ENCODE measurements around the gene CDC42SE1.

Gene CDC42SE1

DNA sequence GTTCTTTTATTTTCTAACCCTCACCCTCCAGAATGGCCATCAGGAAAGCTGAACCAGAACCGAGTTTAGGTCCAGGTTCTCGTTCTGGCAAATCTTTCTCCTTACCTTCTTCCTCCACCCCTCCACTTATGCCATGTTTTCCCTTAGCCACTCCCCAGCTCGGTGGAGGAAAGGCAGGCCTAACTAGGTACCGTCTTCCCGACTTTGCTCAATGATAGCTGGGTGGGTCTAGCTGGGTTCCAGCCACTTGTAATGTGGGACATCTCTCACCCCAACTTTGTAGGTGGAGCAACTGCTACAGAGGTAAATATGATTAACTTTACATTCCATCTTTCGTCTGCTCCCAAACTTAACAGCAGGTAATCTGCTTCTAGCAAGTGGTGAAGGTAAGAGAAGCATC is 22.4 kb downstream of the CDC42SE1 start:
- Mint-ChIP-seq H3K9me3 (ENCODE audit: low read depth) (no peaks in the 10 kb centered on the region), H3K27ac (no peak overlapping the region), H3K27me3 (no peaks in the 10 kb centered on the region), H3K4me1 (ENCODE audit: low read depth) (peaks cover 12% of the 10 kb centered on the region), H3K4me3 (no peak overlapping the region), H3K36me3 (peaks cover 2% of the 10 kb centered on the region)

DNA sequence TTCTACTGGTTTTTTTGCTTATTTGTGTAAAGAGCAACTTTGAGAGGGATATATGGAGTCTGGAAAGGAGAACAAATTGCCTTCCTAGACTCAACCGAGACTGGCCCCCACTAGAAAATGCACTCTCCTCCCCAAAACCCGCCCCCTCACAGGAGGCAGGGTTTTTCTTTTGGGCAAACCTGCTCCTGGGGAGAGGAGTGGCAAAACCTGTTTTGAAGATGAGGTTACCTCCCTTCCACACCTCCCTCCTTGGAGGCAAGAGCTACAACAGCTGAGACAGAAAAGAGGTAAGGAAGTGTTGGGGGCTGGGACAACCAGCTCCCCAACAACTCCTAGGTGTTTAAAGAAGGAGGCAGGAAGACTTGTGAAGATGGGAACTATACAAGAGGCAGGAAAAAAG is 23.1 kb downstream of the CDC42SE1 start, which contains the start of gene BNIPL:
Gene BNIPL, plus strand, starts transcription at position 231 of the 400 bp plus-strand sequence. Its CDS starts 140 bp downstream, at position 371.
- Mint-ChIP-seq H3K27me3 (no peaks in the 10 kb centered on the region), H3K27ac (no peak within 1 kb of the TSS), H3K36me3 (peaks cover 2% of the 10 kb centered on the region), H3K9me3 (ENCODE audit: low read depth) (no peaks in the 10 kb centered on the region), H3K4me1 (ENCODE audit: low read depth) (peaks cover 12% of the 10 kb centered on the region), H3K4me3 (no peak within 1 kb of the TSS)

DNA sequence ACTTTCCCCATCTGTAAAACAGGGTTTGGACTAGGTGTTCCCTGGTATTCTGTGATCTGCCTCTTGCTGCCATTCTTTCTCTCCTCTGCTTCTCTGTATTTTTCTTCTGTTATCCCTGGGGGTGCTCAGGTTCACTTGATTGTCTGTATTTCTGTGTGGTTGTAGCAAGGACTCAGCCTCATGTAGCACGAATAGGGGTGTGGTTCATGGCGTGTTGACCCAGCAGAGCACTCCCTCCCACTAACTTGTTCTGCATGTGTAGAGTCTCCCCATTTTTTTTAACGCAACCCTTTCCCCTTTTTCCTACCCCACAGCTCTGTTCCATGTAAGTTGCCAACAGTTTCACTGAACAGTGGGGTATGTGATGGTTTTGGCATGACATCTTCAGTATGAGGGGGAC is 24.3 kb downstream of the CDC42SE1 start:
- peaks cover 12% of the 10 kb centered on the region for H3K4me1 Mint-ChIP-seq (ENCODE audit: low read depth)
- no peaks in the 10 kb centered on the region for H3K9me3 Mint-ChIP-seq (ENCODE audit: low read depth)
- H3K36me3 Mint-ChIP-seq = no peaks in the 10 kb centered on the region
- H3K27me3 Mint-ChIP-seq = no peaks in the 10 kb centered on the region
- H3K27ac Mint-ChIP-seq = no peak overlapping the region
- H3K4me3 Mint-ChIP-seq = no peak overlapping the region

DNA sequence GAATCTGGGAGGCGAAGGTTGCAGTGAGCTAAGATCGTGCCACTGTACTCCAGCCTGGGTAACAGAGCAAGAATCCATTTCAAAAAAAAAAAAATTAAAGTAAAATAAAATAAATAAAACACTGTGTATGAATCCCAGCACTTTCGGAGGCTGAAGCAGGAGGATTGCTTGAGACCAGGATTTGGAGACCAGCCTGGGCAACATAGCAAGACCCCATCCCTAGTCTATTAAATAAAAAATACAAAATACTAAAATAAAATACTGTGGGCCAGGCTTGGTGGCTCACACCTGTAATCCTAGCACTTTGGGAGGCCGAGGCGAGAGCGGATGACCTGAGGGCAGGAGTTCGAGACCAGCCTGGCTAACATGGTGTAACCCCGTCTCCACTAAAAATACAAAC is 27.3 kb downstream of the CDC42SE1 start:
- peaks cover 4% of the 10 kb centered on the region for H3K36me3 Mint-ChIP-seq
- H3K27me3 Mint-ChIP-seq = no peaks in the 10 kb centered on the region
- H3K4me3 Mint-ChIP-seq = no peak overlapping the region
- no peak overlapping the region for H3K27ac Mint-ChIP-seq
- no peaks in the 10 kb centered on the region for H3K9me3 Mint-ChIP-seq (ENCODE audit: low read depth)
- peaks cover 12% of the 10 kb centered on the region for H3K4me1 Mint-ChIP-seq (ENCODE audit: low read depth)

DNA sequence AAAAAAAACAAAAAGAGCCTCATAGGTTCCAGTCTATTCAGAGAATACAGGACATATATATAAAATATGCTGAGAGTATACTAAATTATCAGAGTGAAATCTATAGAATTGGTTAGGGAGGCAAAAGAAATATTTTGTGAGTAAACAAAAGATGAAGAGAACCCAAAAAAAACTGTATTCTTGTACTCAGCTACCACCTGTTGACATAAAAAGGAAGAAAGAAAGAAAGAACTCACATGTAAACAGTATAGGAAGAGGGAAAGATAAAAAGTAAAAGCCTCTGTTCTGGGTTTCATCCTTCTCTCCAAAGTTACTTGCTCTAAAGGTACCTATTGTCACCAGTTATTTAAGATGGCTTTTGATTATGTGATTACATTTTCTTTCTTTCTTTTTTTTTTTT is 33.0 kb downstream of the CDC42SE1 start:
- H3K4me3 Mint-ChIP-seq = no peak overlapping the region
- H3K9me3 Mint-ChIP-seq (ENCODE audit: low read depth) = no peaks in the 10 kb centered on the region
- H3K27me3 Mint-ChIP-seq = no peaks in the 10 kb centered on the region
- peaks cover 6% of the 10 kb centered on the region for H3K36me3 Mint-ChIP-seq
- no peak overlapping the region for H3K27ac Mint-ChIP-seq
- H3K4me1 Mint-ChIP-seq (ENCODE audit: low read depth) = peaks cover 8% of the 10 kb centered on the region

DNA sequence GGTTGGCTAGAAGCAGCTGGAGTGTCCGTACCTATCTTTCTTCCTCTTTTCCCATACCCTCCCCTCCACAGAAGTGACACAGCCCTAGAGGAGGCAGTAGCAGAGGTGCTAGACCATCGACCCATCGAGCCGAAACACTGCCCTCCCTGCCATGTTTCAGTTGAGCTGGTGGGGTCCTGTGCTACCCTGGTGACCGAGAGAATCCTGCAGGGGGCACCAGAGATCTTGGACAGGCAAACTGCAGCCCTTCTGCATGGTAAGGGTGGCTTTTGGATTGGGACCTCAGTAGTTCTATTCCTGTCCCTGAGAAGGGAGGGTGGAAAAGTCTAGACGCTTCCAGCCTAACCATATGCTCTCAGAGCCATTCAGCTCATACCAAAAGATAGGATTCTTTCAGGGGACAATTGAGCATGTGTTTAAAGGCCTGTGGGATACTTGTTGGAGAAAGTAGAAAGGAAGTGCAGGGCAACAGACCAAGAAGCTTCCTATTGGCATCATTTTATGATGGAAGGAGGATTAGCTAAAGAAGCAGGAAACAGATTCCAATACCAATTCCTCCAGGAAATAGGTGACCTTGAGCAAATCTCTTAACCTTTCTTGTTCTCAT is 34.8 kb downstream of the CDC42SE1 start:
- Mint-ChIP-seq H3K4me3 (peak overlapping the region; percentile 35), H3K27ac (peak overlapping the region; percentile 41), H3K27me3 (no peaks in the 10 kb centered on the region), H3K36me3 (peaks cover 6% of the 10 kb centered on the region), H3K9me3 (ENCODE audit: low read depth) (no peaks in the 10 kb centered on the region), H3K4me1 (ENCODE audit: low read depth) (peaks cover 8% of the 10 kb centered on the region)

DNA sequence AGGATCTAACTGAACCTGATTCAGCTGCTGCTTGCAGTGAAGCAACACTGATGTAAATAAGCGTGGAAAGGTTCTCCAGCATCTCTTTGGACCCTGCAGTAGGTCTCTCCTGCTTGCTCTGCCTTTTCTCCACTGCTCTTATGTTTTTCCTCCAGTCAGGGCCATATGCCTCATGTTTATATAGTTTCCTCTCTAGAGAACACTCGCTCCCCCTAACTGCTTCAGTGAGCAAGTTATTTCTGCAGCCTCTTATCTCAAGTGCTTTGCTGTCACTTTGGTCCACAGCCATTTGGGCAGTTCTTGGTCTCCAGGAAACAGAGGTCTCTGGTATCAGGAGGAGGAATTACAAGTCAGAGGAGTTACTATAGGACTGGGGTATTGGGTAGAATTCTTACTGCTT is 45.9 kb downstream of the CDC42SE1 start:
- Mint-ChIP-seq H3K4me3 (no peak overlapping the region), H3K9me3 (ENCODE audit: low read depth) (no peaks in the 10 kb centered on the region), H3K27ac (no peak overlapping the region), H3K27me3 (no peaks in the 10 kb centered on the region), H3K36me3 (peaks cover 5% of the 10 kb centered on the region), H3K4me1 (ENCODE audit: low read depth) (peaks cover 40% of the 10 kb centered on the region)

DNA sequence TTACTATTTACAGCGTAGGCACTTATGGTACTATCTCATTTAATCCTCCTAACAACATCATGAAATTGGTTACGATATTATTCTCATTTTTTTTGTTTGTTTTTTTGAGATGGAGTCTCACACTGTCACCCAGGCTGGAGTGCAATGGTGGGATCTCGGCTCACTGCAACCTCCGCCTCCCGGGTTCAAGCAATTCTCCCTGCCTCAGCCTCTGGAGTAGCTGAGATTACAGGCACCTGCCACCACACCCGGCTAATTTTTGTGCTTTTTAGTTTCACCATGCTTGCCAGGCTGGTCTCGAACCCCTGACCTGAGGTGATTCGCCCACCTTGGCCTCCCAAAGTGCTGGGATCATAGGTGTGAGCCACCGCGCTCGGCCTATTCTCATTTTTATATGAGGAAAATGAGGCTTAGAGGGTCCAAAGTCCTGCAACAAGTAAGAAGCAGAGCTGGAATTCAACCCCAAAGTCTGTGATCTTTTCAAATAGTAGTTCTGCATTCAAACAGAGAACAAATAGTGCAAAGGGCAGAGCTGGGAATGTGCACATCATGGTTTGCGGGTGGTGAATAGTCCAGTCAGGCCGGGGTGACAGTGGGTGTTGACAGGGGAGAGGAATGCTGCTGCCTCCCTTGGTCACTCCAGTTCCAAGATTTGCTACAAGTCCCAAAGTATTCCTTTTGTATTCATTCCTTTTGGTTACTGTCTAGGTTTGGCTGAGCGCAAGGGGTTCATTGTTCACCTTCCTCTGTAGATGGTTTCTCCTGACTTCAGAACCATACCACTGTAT is 46.5 kb downstream of the CDC42SE1 start:
- Mint-ChIP-seq H3K4me3 (peak overlapping the region; percentile 51), H3K4me1 (ENCODE audit: low read depth) (peaks cover 44% of the 10 kb centered on the region), H3K36me3 (peaks cover 2% of the 10 kb centered on the region), H3K27ac (no peak overlapping the region), H3K27me3 (no peaks in the 10 kb centered on the region), H3K9me3 (ENCODE audit: low read depth) (no peaks in the 10 kb centered on the region)

DNA sequence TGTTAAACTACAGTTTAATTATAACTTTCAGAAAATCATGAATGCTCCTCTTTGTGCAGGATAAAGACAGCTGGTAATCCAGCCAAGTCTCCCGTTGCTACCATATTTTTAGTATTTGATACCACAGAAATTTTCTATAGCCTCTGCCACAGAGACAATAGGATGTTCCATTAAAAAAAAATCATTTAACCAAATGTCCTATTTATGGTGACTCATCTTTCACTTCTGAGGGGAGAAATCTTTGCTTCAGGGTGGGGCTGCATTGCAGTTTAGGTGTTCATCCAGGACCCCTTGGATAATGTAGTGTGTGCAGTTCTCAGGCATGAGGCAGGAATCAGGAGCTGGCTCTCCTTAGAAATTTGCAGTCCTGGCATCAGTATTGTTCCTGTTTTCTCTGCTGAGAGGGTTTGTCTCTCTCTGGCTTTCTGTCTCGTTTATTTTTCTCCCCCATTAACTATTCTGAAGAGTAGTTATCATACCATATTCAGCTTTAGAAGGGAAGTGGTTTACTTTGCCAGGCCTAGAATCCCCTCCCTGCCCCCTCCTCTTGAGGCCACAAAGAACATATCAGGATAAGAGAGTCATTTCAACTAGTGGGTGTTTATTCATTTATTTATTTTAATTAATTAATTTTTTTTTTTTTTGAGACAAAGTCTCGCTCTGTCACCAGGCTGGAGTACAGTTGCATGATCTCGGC is 48.1 kb downstream of the CDC42SE1 start:
- Mint-ChIP-seq H3K4me3 (peak overlapping the region; percentile 56), H3K36me3 (peaks cover 2% of the 10 kb centered on the region), H3K4me1 (ENCODE audit: low read depth) (peaks cover 60% of the 10 kb centered on the region), H3K27ac (peak overlapping the region; percentile 85), H3K9me3 (ENCODE audit: low read depth) (no peaks in the 10 kb centered on the region), H3K27me3 (no peaks in the 10 kb centered on the region)

DNA sequence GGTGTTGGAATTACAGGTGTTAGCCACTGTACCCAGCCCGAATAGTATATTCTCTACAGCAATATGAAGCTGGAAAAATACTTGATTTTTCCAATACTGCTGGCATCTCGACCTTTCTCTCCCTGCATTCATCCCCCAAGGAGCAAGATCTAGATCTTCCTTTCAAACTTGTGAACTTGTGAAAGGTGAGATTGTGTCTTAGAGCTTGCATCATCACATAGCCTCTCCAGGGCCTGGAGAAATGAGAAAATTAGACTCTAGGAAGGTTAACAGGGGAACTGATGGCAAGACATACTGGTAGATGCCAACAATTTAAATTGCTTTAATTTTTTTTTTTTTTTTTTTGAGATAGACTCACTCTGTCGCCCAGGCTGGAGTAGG is 49.1 kb downstream of the CDC42SE1 start:
- H3K27ac Mint-ChIP-seq = peak overlapping the region; percentile 96
- H3K36me3 Mint-ChIP-seq = peaks cover 2% of the 10 kb centered on the region
- peaks cover 69% of the 10 kb centered on the region for H3K4me1 Mint-ChIP-seq (ENCODE audit: low read depth)
- H3K4me3 Mint-ChIP-seq = peak overlapping the region; percentile 98
- no peaks in the 10 kb centered on the region for H3K27me3 Mint-ChIP-seq
- no peaks in the 10 kb centered on the region for H3K9me3 Mint-ChIP-seq (ENCODE audit: low read depth)

DNA sequence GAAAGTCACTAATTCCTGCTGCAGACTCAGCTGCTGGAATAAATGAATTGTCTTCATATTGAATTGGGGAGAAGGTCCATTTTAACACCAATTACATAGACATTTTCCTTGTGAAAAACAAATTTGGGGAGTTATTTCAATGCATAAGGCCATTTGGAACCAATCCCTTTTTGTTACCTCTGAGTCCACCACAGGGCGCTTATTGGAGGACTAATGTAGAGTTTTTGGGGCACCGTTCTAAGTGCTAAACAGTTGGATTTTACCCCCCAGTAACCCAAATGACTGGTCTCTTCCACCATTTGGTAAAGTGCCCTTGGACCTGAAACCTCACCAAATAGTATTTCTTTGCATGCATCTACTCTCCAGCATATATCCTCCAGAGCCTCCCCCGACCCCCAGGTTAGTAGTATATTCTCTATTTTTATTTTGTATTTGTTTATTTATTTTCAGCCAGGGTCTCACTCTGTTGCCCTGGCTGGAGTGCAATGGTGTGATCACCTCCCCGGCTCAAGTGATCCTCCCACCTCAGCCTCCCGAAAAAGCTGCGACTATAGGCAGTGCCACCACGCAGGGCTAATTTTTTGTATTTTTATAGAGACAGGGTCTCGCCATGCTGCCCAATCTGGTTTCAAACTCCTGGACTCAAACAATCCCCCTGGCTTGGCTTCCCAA is 49.6 kb downstream of the CDC42SE1 start:
- peaks cover 2% of the 10 kb centered on the region for H3K36me3 Mint-ChIP-seq
- H3K4me1 Mint-ChIP-seq (ENCODE audit: low read depth) = peaks cover 74% of the 10 kb centered on the region
- H3K27ac Mint-ChIP-seq = peak overlapping the region; percentile 96
- H3K27me3 Mint-ChIP-seq = no peaks in the 10 kb centered on the region
- H3K4me3 Mint-ChIP-seq = peak overlapping the region; percentile 98
- H3K9me3 Mint-ChIP-seq (ENCODE audit: low read depth) = no peaks in the 10 kb centered on the region

DNA sequence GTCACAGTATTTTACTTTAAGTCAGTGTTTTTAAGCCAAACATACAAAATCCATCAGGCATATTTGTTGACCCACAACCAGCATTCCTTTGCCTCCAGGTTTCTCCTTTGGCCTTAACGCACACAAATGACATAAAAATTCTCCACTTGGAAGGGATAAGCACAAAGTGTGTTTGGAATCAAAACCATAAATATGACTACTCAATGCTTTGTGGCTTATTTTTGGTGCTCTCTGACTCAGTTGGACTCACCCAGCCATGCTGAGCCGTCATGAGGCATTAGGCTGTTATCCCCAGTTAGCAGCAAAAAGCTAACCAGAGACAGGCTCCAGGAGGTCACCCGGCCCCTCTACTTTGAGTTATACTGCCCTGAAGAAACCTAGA is 50.2 kb downstream of the CDC42SE1 start:
- peaks cover 2% of the 10 kb centered on the region for H3K36me3 Mint-ChIP-seq
- peak overlapping the region; percentile 96 for H3K27ac Mint-ChIP-seq
- H3K4me3 Mint-ChIP-seq = peak overlapping the region; percentile 98
- H3K9me3 Mint-ChIP-seq (ENCODE audit: low read depth) = no peaks in the 10 kb centered on the region
- no peaks in the 10 kb centered on the region for H3K27me3 Mint-ChIP-seq
- H3K4me1 Mint-ChIP-seq (ENCODE audit: low read depth) = peaks cover 78% of the 10 kb centered on the region

DNA sequence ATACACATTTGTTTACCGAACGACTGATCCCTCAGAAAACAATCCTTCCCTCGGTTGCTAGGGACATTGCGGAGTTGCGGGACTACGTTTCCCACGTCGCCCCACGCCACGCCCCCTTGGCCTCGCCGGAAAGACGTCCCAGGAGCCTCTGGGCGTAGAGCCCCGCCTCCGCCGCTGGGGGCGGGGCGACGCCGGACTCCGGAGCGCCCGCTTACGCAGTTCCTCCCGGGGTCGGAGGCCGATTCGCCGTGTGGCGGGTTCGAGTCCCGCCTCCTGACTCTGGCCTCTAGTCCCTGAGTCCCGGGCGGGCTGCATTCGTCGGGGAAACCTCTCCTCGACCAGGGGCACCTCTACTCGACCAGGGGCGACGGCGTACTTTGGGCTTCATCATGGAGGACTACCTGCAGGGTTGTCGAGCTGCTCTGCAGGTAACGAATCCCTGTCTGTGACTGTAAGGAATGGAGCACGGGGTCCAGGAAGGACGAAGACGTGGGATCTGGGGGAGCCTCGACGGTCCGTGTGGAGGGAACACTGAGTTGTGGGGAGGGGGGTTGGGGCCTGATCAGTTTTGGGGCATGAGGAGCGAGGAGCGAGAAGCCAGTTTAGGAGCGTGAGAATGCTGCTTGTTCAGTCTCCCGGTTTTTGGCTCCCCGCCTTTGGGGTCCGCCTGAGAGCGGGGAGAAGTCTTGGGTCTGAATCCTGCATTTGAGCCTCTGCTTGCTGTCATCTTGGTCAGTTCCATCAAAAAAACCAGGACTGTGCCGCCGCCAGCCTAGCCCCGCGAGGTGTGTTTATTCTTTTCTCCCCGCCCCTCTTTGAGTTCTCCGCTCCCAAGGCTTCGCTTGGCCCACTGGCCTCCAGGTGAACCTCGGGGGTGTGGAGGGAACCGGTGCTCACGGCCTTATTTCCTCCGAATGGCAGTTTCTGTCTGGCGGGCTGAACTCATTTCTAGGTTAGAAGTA is 50.9 kb downstream of the CDC42SE1 start, which contains the start of gene PRUNE1:
Gene PRUNE1, plus strand, starts transcription at position 206 of the 962 bp plus-strand sequence. Its CDS starts 184 bp downstream, at position 390.
- Mint-ChIP-seq H3K36me3 (peaks cover 2% of the 10 kb centered on the region), H3K9me3 (ENCODE audit: low read depth) (no peaks in the 10 kb centered on the region), H3K4me3 (peak within 1 kb of the TSS; percentile 98), H3K27ac (peak within 1 kb of the TSS; percentile 96), H3K4me1 (ENCODE audit: low read depth) (peaks cover 82% of the 10 kb centered on the region), H3K27me3 (no peaks in the 10 kb centered on the region)

DNA sequence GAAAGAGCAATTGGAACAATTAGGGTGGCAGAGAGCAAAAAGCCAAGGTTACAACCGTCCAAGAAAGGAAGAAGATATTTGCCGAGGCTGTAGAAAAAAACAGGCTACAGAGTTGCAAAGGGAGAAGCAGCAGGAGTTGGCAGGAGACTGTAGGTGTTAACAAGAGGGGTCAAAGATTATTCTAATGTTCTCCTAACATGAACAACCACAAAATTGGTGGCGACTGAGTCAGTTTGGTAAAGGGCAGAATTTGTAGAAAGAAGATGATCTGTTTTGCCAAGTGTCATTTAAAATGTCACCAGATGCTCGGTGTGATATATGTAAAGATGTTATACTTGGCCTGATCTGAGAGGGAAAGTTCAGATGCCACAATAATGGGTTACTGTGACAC is 51.6 kb downstream of the CDC42SE1 start:
- Mint-ChIP-seq H3K36me3 (peaks cover 2% of the 10 kb centered on the region), H3K9me3 (ENCODE audit: low read depth) (no peaks in the 10 kb centered on the region), H3K4me1 (ENCODE audit: low read depth) (peaks cover 81% of the 10 kb centered on the region), H3K27me3 (no peaks in the 10 kb centered on the region), H3K27ac (peak overlapping the region; percentile 96), H3K4me3 (peak overlapping the region; percentile 98)
